AG08395 (cell line): ENCODE data around the gene CCL17.
A peak's percentile ranks its signal among the peaks of the same experiment; 100 is the strongest.
"Not testable (repeated sequence)": the region's sequence is repeated elsewhere in the genome, so short reads cannot be mapped to it uniquely, and the experiment has no call there.

ENCODE experiments used
- DNase-seq: peaks from one replicate; pipeline ENCODE4 v3.0.0; 2012; ENCODE audit warnings: mixed read lengths, low spot score

The CCL17 gene

GRCh38 chr16:57396786-57397185 is 7.8 kb upstream of the CCL17 start:
- no peak for DNase-seq

- DNase-seq: not testable (repeated sequence)
Observed at GRCh38 chr16:57397493-57397892, 7.1 kb upstream of the CCL17 start.

DNA sequence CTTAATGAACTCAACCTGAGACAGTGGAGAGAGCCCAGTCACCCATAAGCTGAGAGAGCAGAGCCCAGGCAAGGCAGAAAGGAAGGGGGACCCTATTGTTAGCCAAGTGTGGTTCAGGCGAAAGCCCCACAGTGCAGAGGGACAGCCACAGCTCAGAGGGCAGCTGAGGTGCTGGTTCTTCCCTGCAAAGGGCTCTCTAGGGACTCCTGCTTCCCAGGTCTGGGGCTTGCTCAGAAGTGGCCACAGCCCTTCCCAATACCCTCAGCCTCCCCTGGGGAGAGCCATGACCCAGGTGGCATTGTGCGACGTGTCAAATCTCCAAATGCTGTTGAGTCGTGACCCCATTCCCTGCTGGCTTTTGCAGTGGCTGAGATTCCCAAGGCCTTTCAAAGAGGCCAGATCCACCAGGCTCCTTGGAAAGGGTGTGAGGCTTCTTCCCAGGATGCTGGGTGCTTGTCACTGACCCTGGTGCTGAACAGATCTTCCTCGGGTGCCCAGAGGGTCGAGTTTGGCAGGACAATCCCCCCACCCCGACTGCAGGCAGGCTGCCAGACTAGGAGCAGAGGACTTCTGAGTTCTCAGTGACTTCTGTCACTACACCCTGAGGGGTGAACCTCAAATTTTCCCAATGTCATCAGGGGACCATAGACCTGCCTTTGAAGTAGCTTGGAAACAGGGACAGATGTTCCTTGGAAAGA is 2.5 kb upstream of the CCL17 start:
- no peak for DNase-seq

GRCh38 chr16:57405097-57405496 is 530 bp downstream of the CCL17 start:
- no peak for DNase-seq

DNA sequence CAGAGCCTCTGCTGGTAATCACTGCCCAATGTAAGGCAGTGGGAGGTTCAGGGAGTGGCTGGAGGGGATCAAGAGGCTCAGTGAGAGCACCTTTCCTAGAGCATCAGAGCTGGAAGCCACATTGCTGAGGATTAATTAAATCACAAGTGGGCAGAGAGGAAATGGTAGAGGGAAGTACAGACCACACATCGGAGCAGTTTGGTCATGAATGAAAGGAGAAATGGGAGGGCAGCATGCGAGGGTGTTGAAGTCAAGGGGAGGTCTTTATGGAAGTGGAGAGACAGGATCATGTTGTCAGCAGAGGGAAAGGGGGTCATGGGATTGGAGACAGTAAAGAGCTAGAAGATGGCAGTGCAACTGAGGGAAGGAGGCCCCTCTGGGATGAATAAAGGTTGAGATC is 2.3 kb downstream of the CCL17 start:
- no peak for DNase-seq

GRCh38 chr16:57407521-57408353 is 3.2 kb downstream of the CCL17 start:
- no peak for DNase-seq

DNA sequence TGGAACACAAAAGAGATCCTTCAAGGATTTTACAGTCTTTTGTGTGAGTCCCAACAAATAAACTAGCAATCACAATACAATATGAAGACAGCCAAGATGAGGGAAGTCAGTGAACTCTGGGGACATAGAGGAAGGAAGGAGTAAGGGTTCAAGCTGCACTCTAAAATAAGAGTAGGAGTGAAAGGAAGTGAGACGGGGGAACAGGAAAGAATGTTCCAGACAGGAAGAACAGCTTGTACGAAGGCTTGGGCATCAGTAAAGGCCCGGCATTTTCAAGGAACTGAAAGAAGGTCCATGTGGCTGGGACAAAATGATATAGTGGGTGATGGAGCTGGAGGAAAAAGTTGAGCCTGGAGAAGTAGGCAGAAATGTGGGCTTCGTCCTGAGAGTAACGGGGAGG is 4.5 kb downstream of the CCL17 start:
- DNase-seq: no peak

DNA sequence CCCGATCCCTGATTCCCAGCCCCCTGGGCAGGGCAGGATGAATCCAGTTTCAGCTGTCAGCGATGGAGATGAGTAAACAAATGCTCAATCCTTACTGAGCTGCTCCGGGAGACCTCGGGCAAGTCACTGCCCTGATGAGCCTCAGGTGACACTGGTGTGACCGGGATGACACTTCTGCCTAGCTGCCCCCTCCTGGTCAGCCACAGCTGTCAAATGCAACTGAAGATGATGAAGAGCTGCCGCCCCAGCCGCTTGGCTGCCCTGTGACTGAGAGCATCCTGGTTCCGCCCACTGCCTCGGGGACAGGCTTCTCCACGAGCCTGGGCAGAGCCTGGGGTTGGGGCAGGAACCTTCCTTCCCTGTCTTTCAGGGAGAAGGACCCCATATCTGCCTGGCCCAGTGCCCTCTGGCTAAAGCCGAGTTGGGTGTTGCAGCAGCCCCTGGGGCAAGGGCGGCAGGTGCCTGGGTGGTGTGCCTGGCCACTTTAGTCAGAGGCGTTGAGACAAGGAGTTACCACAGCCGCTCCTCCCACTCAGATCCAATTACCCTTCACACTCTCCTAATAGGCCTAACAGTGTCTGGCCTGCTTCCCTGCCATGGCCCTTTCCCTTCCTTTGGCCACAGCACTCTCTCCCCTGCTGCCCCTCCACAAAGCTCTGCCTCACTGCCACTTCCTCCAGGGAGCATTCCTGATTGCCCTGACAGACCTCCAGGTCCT is 5.5 kb downstream of the CCL17 start:
- DNase-seq: no peak

GRCh38 chr16:57411362-57411976 is 6.9 kb downstream of the CCL17 start:
- no peak for DNase-seq

DNA sequence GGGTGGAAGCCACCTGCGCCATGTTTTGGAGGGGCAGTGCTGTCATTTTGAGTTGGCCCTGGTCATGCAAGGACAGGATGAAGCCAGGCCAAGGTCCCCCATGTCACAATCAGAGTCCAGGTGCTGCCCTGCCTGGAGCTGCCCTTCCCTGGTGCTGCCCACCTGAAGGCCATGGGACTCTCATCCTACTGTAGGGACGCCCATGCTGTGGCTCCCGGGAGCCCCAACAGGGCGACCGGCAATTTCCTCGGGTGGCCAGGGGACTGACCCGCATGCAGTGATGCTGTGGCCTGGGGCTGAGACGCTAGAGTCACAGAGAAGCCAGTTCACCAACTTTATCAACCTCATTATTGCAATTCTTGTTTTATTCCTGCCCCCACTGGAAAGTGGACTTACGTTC is 8.0 kb downstream of the CCL17 start:
- DNase-seq: no peak

DNA sequence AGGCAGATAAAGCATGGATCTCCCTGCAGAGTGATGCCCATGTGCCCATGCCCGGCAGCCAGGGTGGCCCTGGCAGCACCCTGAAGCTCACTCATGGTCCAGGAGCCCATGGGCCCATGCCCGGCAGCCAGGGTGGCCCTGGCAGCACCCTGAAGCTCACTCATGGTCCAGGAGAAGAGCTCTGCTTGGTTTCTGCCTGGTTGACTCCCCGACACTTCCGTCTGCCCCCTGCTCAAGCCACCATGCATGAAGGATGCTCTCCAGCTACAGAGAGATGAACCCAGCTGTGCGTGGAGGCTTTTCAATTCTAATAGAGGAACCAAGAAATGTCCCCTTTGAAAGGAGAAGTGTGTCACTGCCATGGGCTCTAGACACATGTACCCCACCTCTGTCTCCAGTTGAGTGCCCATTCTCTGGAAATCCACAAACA is 8.7 kb downstream of the CCL17 start:
- no peak for DNase-seq

DNA sequence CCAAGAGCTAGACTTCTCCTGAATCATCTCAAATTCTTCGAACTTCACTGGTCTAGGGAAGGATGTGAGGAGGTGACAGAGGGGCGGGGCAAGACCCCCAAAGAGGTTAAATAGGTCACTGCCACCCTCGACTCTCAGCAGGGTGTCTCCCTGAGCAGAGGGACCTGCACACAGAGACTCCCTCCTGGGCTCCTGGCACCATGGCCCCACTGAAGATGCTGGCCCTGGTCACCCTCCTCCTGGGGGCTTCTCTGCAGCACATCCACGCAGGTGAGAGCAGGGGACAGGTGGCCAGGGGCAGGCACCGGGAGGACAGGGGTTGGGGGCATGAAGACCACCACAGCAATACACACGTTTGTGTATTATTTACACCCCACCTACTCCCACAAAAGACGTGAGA is 9.2 kb downstream of the CCL17 start:
- no peak for DNase-seq

GRCh38 chr16:57416084-57416483 is 11.5 kb downstream of the CCL17 start:
- no peak for DNase-seq

- no peak for DNase-seq
Observed at GRCh38 chr16:57419506-57419905, 14.9 kb downstream of the CCL17 start.

DNA sequence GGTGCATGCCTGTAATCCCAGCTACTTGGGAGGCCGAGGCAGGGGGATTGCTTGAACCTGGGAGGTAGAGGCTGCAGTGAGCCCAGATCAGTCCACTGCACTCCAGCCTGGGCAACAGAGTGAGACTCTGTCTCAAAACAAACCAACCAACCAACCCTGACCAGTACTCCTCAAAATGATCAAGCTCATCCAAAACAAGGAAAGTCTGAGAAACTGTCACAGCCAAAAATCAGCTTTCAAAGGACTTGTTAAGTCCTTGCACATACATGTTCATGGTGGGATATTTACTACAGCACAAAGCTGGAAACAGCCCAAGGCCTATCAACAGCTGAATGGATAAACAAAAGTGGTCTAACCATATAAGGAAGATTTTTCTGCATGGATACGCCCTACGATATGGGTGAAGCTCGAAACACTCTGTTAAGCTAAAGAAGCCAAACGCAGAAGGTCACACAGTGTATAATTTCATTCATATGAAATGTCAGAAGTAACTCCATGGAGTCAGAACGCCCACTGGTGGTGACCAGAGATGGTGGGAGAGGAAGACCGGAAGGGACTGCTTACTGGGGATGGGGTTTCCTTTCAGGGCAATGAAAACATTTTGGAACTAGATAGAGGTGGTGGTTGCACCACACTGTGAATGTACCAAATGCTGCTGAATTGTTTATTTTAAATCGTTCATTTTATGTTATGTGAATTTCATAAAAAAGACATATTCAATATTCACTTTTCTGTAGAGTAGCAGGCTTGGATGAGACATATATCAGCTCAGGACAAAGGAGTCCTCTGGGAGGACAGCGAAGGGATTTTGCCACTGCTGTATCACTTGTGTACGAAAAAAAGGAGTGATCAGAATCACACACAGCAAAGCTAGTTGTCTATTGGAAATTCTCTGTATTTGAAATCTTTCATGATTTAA is 17.7 kb downstream of the CCL17 start:
- DNase-seq: peak; percentile 51

GRCh38 chr16:57423152-57423551 is 18.6 kb downstream of the CCL17 start:
- DNase-seq: no peak

- DNase-seq: no peak
Observed at GRCh38 chr16:57424583-57424982, 20.0 kb downstream of the CCL17 start.

- DNase-seq: no peak
Observed at GRCh38 chr16:57426356-57426755, 21.8 kb downstream of the CCL17 start.

DNA sequence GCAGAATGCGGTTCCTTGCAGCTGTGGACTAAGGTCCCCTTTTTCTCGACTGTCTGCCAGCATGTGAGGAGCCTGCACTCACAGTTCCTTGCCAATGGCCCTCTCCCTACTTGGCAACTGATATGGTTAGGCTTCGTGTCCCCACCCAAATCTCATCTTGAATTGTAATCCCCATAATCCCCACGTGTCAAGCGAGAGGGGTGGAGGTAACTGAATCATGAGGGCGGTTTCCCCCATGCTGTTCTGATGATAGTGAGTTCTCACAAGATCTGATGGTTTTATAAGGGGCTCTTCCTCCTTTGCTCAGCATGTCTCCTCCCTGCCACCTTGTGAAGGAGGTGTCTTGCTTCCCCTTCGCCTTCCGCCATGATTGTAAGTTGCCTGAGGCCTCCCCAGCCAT is 22.7 kb downstream of the CCL17 start:
- DNase-seq: no peak

DNA sequence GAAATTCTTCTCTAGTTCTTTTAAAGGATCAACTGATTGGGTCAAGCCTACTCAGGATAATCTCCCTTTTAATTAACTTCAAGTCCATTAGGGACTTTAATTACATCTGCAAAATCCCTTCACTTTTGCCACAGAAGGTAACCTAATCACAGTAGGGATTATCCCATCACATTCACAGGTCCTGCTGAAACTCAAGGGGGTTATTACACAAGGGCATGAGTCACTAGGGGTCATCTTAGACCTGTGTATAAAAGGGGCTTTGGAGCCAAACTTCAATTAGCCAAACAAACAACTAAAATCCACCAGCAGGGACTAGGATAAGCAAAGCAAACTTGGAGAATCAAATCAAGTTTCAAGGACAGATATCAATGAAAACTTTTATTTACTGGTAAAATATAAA is 23.3 kb downstream of the CCL17 start:
- no peak for DNase-seq

GRCh38 chr16:57430955-57431354 is 26.4 kb downstream of the CCL17 start:
- no peak for DNase-seq
